ENCODE results near the gene FIS1. TPM values are rescaled to one million over a fixed set of nuclear protein-coding genes. Genes with fewer than 3 reads are reported as not detected.

Gene FIS1
- total RNA-seq, 6 donors from 2014 or later: 167 to 276 (median 221) TPM

DNA sequence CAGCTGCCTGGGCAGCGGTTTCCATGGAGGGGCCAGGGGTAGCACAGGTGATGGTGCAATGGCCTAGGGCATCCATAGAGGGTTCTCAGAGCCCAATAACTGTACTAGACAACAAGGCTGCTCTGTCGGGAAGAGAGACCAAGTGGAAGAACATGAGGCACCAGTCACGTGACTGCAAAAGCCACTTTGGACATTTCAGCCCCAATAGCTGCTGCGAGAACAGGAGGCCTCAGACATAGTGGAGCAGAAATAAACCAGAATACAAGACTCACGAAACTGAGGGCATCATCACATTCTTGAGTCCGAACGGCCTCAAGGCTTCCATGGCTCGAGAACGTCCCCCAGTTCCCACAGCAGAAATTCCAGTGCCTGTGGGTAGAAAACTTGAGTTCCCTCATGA lies 32.3 kb upstream of the FIS1 start:
- Histone ChIP-seq H3K9me3 (no peaks in the 10 kb centered on the region), H3K4me1 (no peaks in the 10 kb centered on the region), H3K4me3 (no peak overlapping the region), H3K36me3 (no peaks in the 10 kb centered on the region), H3K27ac (no peak overlapping the region), H3K27me3 (no peaks in the 10 kb centered on the region)
- DNase-seq (no peak), ATAC-seq (ENCODE audit: low FRiP score in 2 of 2) (no peak)
- TF ChIP-seq POLR2A (IDR thresholded peaks at IDR 0.05) (no peak), POLR2AphosphoS5 (IDR thresholded peaks at IDR 0.05) (no peak), EP300 (IDR thresholded peaks at IDR 0.05) (no peak)
- TF ChIP-seq, protein P1, sequence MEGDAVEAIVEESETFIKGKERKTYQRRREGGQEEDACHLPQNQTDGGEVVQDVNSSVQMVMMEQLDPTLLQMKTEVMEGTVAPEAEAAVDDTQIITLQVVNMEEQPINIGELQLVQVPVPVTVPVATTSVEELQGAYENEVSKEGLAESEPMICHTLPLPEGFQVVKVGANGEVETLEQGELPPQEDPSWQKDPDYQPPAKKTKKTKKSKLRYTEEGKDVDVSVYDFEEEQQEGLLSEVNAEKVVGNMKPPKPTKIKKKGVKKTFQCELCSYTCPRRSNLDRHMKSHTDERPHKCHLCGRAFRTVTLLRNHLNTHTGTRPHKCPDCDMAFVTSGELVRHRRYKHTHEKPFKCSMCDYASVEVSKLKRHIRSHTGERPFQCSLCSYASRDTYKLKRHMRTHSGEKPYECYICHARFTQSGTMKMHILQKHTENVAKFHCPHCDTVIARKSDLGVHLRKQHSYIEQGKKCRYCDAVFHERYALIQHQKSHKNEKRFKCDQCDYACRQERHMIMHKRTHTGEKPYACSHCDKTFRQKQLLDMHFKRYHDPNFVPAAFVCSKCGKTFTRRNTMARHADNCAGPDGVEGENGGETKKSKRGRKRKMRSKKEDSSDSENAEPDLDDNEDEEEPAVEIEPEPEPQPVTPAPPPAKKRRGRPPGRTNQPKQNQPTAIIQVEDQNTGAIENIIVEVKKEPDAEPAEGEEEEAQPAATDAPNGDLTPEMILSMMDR (IDR thresholded peaks at IDR 0.05): no peak
- WGBS, 2 donors: 75 to 79% methylated on average over 9 of the region's 9 CpGs

DNA sequence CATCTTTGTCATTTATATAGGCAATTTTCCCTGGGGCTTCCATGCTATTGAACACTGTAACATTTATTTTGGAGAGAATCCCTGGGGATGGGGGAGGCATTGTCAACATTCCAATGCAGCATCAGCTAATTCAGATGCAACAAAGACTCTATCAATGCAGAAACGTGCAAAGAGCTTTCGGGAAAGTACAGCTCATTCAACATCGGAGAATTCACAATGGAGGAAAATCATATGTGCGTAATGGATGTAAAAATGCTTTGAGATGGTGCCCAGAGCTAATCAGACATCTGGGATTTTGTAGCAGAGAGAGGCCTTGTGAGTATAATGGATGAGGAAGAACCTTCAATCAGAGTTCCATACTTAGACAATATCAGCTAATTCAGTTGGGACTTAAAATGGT lies 28.3 kb upstream of the FIS1 start:
- Histone ChIP-seq H3K27ac (no peak overlapping the region), H3K9me3 (no peaks in the 10 kb centered on the region), H3K36me3 (no peaks in the 10 kb centered on the region), H3K27me3 (no peaks in the 10 kb centered on the region), H3K4me3 (no peak overlapping the region), H3K4me1 (no peaks in the 10 kb centered on the region)
- DNase-seq (no peak), ATAC-seq (ENCODE audit: low FRiP score in 2 of 2) (no peak)
- 63 to 72% methylated on average over 4 of the region's 4 CpGs for WGBS, 2 donors
- no peak for TF ChIP-seq EP300 (IDR thresholded peaks at IDR 0.05)
- no peak for TF ChIP-seq POLR2A (IDR thresholded peaks at IDR 0.05)
- no peak for TF ChIP-seq POLR2AphosphoS5 (IDR thresholded peaks at IDR 0.05)
- TF ChIP-seq, protein P1 (IDR thresholded peaks at IDR 0.05): no peak

DNA sequence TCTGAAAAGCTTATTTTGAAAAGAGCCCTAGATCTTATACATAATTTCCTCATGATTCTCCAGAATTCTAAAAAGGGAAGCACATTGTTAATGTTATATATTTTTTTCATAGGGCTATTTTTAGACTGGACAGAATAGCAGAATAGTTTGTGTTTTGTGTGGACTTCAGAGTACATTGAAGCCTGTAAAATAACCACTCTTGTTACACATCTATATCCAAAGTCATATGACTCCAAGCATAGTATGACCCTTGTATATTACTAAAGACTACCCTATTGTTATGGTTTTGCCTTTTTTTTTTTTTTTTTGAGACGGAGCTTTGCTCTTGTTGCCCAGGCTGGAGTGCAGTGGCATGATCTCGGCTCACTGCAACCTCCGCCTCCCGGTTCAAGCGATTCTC lies 26.1 kb upstream of the FIS1 start:
- no peak for ATAC-seq (ENCODE audit: low FRiP score in 2 of 2)
- TF ChIP-seq POLR2A (IDR thresholded peaks at IDR 0.05) (no peak), POLR2AphosphoS5 (IDR thresholded peaks at IDR 0.05) (no peak), EP300 (IDR thresholded peaks at IDR 0.05) (no peak)
- TF ChIP-seq, protein P1 (IDR thresholded peaks at IDR 0.05): no peak
- WGBS, 2 donors: 75 to 79% methylated on average over 5 of the region's 5 CpGs

DNA sequence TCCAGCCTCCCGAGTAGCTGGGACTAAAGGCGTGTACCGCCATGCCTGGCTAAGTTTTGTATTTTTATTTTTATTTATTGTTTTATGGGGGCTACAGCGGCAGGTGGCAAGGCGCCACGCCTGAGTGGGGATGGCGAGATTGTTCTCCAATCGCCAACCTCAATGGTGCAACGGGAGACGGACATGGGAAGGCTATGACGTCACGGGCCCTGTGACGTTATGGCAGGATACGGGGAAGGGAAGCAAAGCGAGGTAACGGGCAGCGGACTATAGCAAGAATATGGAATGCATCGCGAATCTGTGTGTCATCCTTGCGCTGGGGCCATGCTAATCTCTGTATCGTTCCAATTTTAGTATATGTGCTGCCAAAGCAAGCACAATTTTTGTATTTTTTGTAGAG lies 24.8 kb upstream of the FIS1 start:
- ATAC-seq (ENCODE audit: low FRiP score in 2 of 2) (no peak), DNase-seq (no peak)
- no peaks in the 10 kb centered on the region for H3K4me1 ChIP-seq
- no peaks in the 10 kb centered on the region for H3K9me3 ChIP-seq
- H3K4me3 ChIP-seq: no peak overlapping the region
- TF ChIP-seq, protein P1 (IDR thresholded peaks at IDR 0.05): no peak
- no peak for TF ChIP-seq POLR2AphosphoS5 (IDR thresholded peaks at IDR 0.05)
- no peak for TF ChIP-seq EP300 (IDR thresholded peaks at IDR 0.05)
- TF ChIP-seq POLR2A (IDR thresholded peaks at IDR 0.05): no peak
- H3K27ac ChIP-seq: no peak overlapping the region
- H3K27me3 ChIP-seq: no peaks in the 10 kb centered on the region
- 89 to 90% methylated on average over 21 of the region's 21 CpGs for WGBS, 2 donors
- no peaks in the 10 kb centered on the region for H3K36me3 ChIP-seq

More for the DNA sequence above, 26.1 kb upstream of the FIS1 start:
- H3K4me1 ChIP-seq: no peaks in the 10 kb centered on the region
- no peaks in the 10 kb centered on the region for H3K36me3 ChIP-seq
- DNase-seq: no peak
- no peaks in the 10 kb centered on the region for H3K9me3 ChIP-seq
- H3K4me3 ChIP-seq: no peak overlapping the region
- no peaks in the 10 kb centered on the region for H3K27me3 ChIP-seq
- no peak overlapping the region for H3K27ac ChIP-seq
